Ishikawa (cell line): ENCODE measurements around the gene GRB7.

ENCODE experiments used
- CEBPB ChIP-seq: IDR thresholded peaks from 2 replicates; pipeline ENCODE4 v1.6.1; 2012
- CREB1 ChIP-seq: IDR thresholded peaks from 2 replicates; pipeline ENCODE4 v1.6.1; 2012; ENCODE audit warnings: low read depth
- EGR1 ChIP-seq: IDR thresholded peaks from 2 replicates; pipeline ENCODE4 v1.6.1; 2012
- EP300 ChIP-seq: IDR thresholded peaks from 2 replicates; pipeline ENCODE4 v1.6.1; 2012; ENCODE audit warnings: borderline replicate concordance
- FOXM1 ChIP-seq: IDR thresholded peaks from 2 replicates; pipeline ENCODE4 v1.6.1; 2012; ENCODE audit warnings: low read depth, borderline replicate concordance
- NFIC ChIP-seq: IDR thresholded peaks from 2 replicates; pipeline ENCODE4 v1.6.1; 2012
- RAD21 ChIP-seq: IDR thresholded peaks from 2 replicates; pipeline ENCODE4 v1.6.1; 2012; ENCODE audit warnings: low read depth
- TAF1 ChIP-seq: IDR thresholded peaks from 2 replicates; pipeline ENCODE4 v1.6.1; 2012; ENCODE audit warnings: low read depth, mild to moderate bottlenecking
- TCF12 ChIP-seq: IDR thresholded peaks from 2 replicates; pipeline ENCODE4 v1.6.1; 2012; ENCODE audit warnings: low read depth
- TEAD4 ChIP-seq: IDR thresholded peaks from 2 replicates; pipeline ENCODE4 v1.6.1; 2012
- USF1 ChIP-seq: IDR thresholded peaks from 2 replicates; pipeline ENCODE4 v1.6.1; 2012
- YY1 ChIP-seq: IDR thresholded peaks from 2 replicates; pipeline ENCODE4 v1.6.1; 2012; ENCODE audit warnings: low read depth
- ZBTB7A ChIP-seq: IDR thresholded peaks from 2 replicates; pipeline ENCODE4 v1.6.1; 2012; ENCODE audit warnings: low read depth
- TF ChIP-seq, protein P1 (sequence below): IDR thresholded peaks from 2 replicates; pipeline ENCODE4 v1.6.1; 2012
- TF ChIP-seq, protein P2 (sequence below): IDR thresholded peaks from 2 replicates; pipeline ENCODE4 v1.6.1; 2012; ENCODE audit warnings: low read depth, mild to moderate bottlenecking

GRB7 gene

DNA sequence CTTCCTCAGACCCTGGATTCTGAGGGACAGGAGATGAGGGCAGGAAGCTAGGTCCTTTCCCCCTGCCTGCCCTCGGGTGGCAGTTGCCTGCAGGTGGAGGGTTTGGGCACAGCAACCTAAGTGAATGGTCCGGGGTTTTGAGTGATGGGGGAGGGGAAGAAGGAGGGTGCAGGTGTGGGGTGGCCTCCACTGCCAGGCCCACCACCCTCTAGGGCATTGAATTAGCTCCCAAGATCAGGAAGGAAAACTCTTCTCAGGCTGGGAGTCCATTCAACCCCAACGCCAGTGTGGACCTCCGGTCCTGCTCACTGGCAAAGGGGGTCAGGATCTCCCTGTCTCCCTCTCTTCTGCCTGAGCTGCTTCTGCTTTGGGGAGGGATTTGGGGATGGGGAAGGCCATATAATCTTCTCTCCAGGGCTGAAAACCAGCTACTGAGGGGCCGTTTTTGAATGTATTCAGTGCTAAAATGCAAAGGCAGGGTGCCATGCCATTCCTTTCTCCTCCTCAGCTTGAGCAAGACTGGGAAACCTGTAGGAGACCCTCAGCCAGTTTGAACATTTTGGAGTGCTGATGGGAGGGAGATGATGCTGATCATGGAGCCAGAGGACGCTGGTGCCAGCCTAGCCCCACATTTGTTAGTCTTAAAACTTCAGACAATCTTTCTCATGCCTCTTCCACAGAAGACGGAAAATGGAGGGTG, 18.8 kb downstream of the GRB7 start:
- TF ChIP-seq TEAD4 = no peak

DNA sequence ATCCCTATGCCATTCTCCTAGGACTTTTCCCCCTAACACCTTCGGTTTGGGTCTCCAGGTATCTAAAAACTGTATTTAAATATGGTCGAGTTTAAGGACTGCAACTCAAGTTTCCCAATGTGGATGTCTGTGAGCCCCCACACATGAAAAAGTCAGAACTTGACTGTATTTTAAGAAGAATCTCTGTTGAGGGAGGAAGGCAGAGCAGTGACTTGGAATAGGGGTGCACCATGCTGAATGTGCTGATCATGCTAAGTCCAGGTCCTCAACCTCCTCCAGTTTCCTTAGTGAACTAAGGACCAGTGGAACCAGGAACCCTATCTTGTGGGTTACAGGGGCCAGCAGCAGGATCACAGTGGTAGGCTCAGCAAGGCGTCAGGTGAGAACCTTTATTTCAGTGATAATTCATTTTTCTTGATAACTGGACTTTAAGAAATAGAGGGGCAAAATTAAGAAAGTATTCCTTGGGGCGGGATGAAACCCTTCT, 19.5 kb downstream of the GRB7 start:
- TF ChIP-seq TCF12 (no peak), USF1 (no peak), NFIC (no peak), CREB1 (no peak), FOXM1 (no peak), EGR1 (no peak), YY1 (no peak), RAD21 (no peak), EP300 (no peak), ZBTB7A (no peak), TEAD4 (no peak), TAF1 (no peak), CEBPB (no peak)
- TF ChIP-seq, protein P1, sequence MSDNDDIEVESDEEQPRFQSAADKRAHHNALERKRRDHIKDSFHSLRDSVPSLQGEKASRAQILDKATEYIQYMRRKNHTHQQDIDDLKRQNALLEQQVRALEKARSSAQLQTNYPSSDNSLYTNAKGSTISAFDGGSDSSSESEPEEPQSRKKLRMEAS = no peak
- TF ChIP-seq, protein P2, sequence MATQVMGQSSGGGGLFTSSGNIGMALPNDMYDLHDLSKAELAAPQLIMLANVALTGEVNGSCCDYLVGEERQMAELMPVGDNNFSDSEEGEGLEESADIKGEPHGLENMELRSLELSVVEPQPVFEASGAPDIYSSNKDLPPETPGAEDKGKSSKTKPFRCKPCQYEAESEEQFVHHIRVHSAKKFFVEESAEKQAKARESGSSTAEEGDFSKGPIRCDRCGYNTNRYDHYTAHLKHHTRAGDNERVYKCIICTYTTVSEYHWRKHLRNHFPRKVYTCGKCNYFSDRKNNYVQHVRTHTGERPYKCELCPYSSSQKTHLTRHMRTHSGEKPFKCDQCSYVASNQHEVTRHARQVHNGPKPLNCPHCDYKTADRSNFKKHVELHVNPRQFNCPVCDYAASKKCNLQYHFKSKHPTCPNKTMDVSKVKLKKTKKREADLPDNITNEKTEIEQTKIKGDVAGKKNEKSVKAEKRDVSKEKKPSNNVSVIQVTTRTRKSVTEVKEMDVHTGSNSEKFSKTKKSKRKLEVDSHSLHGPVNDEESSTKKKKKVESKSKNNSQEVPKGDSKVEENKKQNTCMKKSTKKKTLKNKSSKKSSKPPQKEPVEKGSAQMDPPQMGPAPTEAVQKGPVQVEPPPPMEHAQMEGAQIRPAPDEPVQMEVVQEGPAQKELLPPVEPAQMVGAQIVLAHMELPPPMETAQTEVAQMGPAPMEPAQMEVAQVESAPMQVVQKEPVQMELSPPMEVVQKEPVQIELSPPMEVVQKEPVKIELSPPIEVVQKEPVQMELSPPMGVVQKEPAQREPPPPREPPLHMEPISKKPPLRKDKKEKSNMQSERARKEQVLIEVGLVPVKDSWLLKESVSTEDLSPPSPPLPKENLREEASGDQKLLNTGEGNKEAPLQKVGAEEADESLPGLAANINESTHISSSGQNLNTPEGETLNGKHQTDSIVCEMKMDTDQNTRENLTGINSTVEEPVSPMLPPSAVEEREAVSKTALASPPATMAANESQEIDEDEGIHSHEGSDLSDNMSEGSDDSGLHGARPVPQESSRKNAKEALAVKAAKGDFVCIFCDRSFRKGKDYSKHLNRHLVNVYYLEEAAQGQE = no peak

DNA sequence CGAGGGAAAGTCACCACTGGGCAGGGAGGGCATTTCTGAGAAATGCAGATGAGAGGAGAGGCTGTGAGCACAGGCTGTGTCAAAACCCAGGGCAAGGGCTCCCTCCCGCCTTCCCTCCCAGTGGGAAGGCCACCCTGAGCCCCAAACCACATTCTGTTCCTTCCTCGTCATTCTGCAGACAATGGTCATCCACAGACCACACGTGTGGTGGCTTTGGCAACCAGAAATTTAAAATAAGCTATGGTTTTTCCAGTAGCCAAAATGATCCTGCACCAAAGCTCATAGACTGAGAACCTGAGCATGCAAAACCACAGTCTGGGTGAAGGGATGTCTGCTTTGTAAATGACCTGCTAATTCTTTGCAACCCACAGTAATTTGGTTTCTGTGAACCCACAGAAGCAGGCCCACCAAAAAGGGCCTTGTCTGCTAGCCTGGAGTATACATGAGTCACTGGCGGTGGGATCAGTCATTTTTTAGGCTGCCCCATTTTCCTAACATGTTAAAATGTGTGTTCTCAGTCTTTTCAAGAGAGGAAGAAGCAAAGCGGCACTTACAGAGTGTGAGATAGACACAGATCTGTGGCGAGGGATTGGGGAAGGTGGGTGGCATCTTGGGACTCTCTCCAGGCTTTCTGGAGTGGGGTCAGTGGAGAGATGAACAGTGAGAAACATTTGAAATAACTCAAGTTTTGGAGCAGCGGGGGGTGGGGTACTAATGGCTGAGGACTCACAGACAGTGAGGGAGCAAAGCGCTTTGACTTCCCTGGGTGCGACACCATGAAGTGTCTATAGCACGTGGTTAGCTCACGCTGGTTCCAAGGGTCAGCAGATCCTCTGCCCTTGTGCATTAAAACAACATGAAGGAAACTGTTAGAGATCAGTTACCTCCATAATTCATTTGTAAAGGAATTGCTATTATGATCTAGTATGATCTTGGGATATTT, 20.5 kb downstream of the GRB7 start:
- TF ChIP-seq NFIC = no peak
- TF ChIP-seq, protein P1 = no peak
- no peak for TF ChIP-seq CREB1
- no peak for TF ChIP-seq USF1
- no peak for TF ChIP-seq YY1
- TF ChIP-seq TAF1 = no peak
- no peak for TF ChIP-seq TCF12
- TF ChIP-seq CEBPB = no peak
- TF ChIP-seq, protein P2 = no peak
- TF ChIP-seq EGR1 = no peak
- no peak for TF ChIP-seq EP300
- TF ChIP-seq FOXM1 = no peak
- no peak for TF ChIP-seq TEAD4
- TF ChIP-seq ZBTB7A = no peak
- no peak for TF ChIP-seq RAD21

DNA sequence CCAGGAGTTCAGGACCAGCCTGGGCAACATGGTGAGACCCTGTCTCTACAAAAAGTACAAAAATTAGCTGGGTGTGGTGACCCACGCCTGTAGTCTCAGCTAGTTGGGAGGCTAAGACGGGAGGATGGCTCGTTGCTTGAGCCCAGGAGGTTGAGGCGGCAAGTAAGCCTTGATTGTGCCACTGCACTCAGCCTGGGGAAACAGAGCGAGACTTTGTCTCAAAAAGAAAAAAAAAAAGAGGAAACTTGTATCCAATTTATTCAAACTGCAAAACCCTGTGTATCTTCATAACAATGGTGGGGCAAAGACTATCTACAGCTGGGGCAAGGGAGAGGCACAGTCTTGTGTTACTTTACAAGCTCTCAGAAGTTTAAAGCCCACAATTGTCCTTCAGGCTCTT, 21.5 kb downstream of the GRB7 start:
- TF ChIP-seq TCF12 (no peak), TEAD4 (no peak), TAF1 (no peak)
- TF ChIP-seq, protein P2 = no peak
